HCT116 (cell line): ENCODE data around the gene ATXN1. TPM values are rescaled to one million over a fixed set of nuclear protein-coding genes. Genes with fewer than 3 reads are reported as not detected.

ENCODE experiments used
- ATAC-seq: fragments of 200-7000 bp; cut with Tn5 transposase; 2 replicates; pipeline ENCODE4 v1.9.1; 2020; ENCODE audit warnings: mild to moderate bottlenecking, moderate library complexity
- BruUV-seq: library from RNA; stranded (reverse); fragments of 400-500 nt; replicated peaks from 2 replicates; lab custom pipeline; 2021; lab: Mats Ljungman, UMichigan
- CTCF ChIA-PET: fragments of 300-600 bp; sonication (Branson Sonifier 250); formaldehyde crosslinking; loops from one replicate; lab custom pipeline; 2021; ENCODE audit warnings: antibody characterized with exemption; lab: Charles Lee
- POLR2A ChIA-PET: fragments of 300-600, 350-600 bp; sonication (Branson Sonifier 250); formaldehyde crosslinking; loops from one replicate; lab custom pipeline; 2021; ENCODE audit warnings: antibody characterized with exemption; lab: Charles Lee
- RAD21 ChIA-PET, 2 experiments: fragments of 300-600 bp; sonication (Branson Sonifier 250); formaldehyde crosslinking; loops; one replicate each; lab custom pipeline; 2023; ENCODE audit warnings: low total read pairs in 2 of 2; ENCODE audit not compliant: uncharacterized antibody in 2 of 2, unreplicated experiment in 2 of 2, low non-redundant PET in 1 of 2; lab: Charles Lee
- DNase-seq: peaks from one replicate; pipeline ENCODE4 v3.0.0-alpha.2; 2010; ENCODE audit warnings: low read depth, low spot score
- H2AFZ ChIP-seq: fragments of 200-600 bp; shearing (Covaris generic), sonication (generic); 2 replicates; pipeline ENCODE4 v1.6.1; 2017; ENCODE audit warnings: low read depth, mixed run types, mixed read lengths, antibody characterized with exemption, low read length; ENCODE audit not compliant: poor library complexity, severe bottlenecking
- H3K27ac ChIP-seq: 2 replicates; pipeline ENCODE4 v1.5.1; 2012; ENCODE audit warnings: low read depth, low read length
- H3K27me3 ChIP-seq: fragments of 200-600 bp; sonication (generic); 2 replicates; pipeline ENCODE4 v1.6.1; 2016; ENCODE audit warnings: mixed run types, low read length, mixed read lengths; ENCODE audit not compliant: insufficient read depth
- H3K36me3 ChIP-seq, 2 experiments: fragments of 200-500 bp in 1 of 2; fragments of 200-600 bp in 1 of 2; sonication (Bioruptor generic) in 1 of 2; sonication (generic) in 1 of 2; 2 replicates each; pipeline versions ENCODE4 v1.5.1 to v1.6.1; 2014 to 2016; ENCODE audit warnings: low read length in 2 of 2, inconsistent platforms in 1 of 2, mixed read lengths in 1 of 2, mixed run types in 1 of 2; ENCODE audit not compliant: insufficient read depth in 2 of 2, control insufficient read depth in 1 of 2
- H3K4me1 ChIP-seq, 2 experiments: fragments of 200-600 bp in 1 of 2; sonication (generic) in 1 of 2; 2 replicates each; pipeline versions ENCODE4 v1.5.1 to v1.6.1; 2012 to 2017; ENCODE audit warnings: low read length in 2 of 2, inconsistent platforms in 1 of 2, mild to moderate bottlenecking in 1 of 2, mixed read lengths in 1 of 2, mixed run types in 1 of 2, moderate library complexity in 1 of 2; ENCODE audit not compliant: insufficient read depth in 2 of 2, control insufficient read depth in 1 of 2
- H3K4me2 ChIP-seq: fragments of 200-600 bp; sonication (generic); 2 replicates; pipeline ENCODE4 v1.6.1; 2017; ENCODE audit warnings: mixed run types, low read length, mixed read lengths
- H3K4me3 ChIP-seq, 2 experiments: fragments of 200-600 bp in 1 of 2; sonication (generic) in 1 of 2; replicated peaks in 1 of 2; 2 replicates each; pipeline ENCODE4 v1.5.1; 2011 to 2016; ENCODE audit warnings: low read length in 2 of 2, control low read depth in 1 of 2, low read depth in 1 of 2, mild to moderate bottlenecking in 1 of 2, mixed read lengths in 1 of 2, mixed run types in 1 of 2
- H3K79me2 ChIP-seq: fragments of 200-600 bp; sonication (generic); 2 replicates; pipeline ENCODE4 v1.6.1; 2017; ENCODE audit warnings: mild to moderate bottlenecking, mixed run types, low read length, moderate library complexity, mixed read lengths; ENCODE audit not compliant: insufficient read depth
- H3K9ac ChIP-seq: fragments of 200-600 bp; sonication (generic); 2 replicates; pipeline ENCODE4 v1.6.1; 2016; ENCODE audit warnings: low read length, mixed read lengths
- H3K9me2 ChIP-seq: fragments of 200-600 bp; sonication (generic), shearing (Covaris generic); 2 replicates; pipeline ENCODE4 v1.6.1; 2017; ENCODE audit warnings: mixed run types, mild to moderate bottlenecking, moderate library complexity; ENCODE audit not compliant: insufficient read depth
- H3K9me3 ChIP-seq, 2 experiments: fragments of 200-500 bp in 1 of 2; fragments of 200-600 bp in 1 of 2; sonication (Bioruptor generic) in 1 of 2; sonication (generic) in 1 of 2; 2 replicates each; pipeline ENCODE4 v1.6.1; 2014 to 2017; ENCODE audit warnings: low read length in 2 of 2, mixed read lengths in 2 of 2, inconsistent platforms in 1 of 2, low read depth in 1 of 2, mild to moderate bottlenecking in 1 of 2, mixed run types in 1 of 2, moderate library complexity in 1 of 2; ENCODE audit not compliant: control insufficient read depth in 1 of 2, insufficient read depth in 1 of 2
- H4K20me1 ChIP-seq: fragments of 200-600 bp; sonication (generic), shearing (Covaris generic); 2 replicates; pipeline ENCODE4 v1.6.1; 2017; ENCODE audit warnings: mixed run types, mild to moderate bottlenecking, moderate library complexity; ENCODE audit not compliant: insufficient read depth
- EZH2 ChIP-seq: fragments of 200-600 bp; sonication (generic); IDR thresholded peaks from 2 replicates; pipeline ENCODE4 v1.6.1; 2017; ENCODE audit warnings: antibody characterized with exemption, mixed run types
- FOSL1 ChIP-seq: IDR thresholded peaks from 2 replicates; pipeline ENCODE4 v1.6.1; 2012; ENCODE audit warnings: low read depth
- TCF7L2 ChIP-seq: IDR thresholded peaks from 2 replicates; pipeline ENCODE4 v1.7.0; 2011; ENCODE audit warnings: borderline replicate concordance, inconsistent platforms; ENCODE audit not compliant: insufficient read depth, insufficient read length; ENCODE audit errors: extremely low read depth
- YY1 ChIP-seq: IDR thresholded peaks from 2 replicates; pipeline ENCODE4 v1.6.1; 2011; ENCODE audit warnings: low read length, low read depth, moderate library complexity, mild to moderate bottlenecking; ENCODE audit not compliant: insufficient replicate concordance; ENCODE audit errors: extremely low read depth
- intact Hi-C: fragments of 100-400 bp; cut with micrococcal nuclease; formaldehyde crosslinking; loops from 2 replicates; pipeline ENCODE4 v1.10.0; 2022
- total RNA-seq: library from RNA; stranded (reverse); gene quantifications from one replicate; pipeline ENCODE4 v1.2.1, GENCODE V29; 2021; ENCODE audit not compliant: unreplicated experiment
- TF ChIP-seq, protein P1 (sequence below), 3 experiments: fragments of 200-600 bp in 1 of 3; sonication (generic) in 1 of 3; IDR thresholded peaks in 2 of 3; conservative IDR thresholded peaks in 1 of 3; 2 replicates each; pipeline ENCODE4 v1.5.1; 2012 to 2017; ENCODE audit warnings: low read depth in 2 of 3, low read length in 2 of 3, antibody characterized with exemption in 1 of 3, borderline replicate concordance in 1 of 3, control low read depth in 1 of 3, mild to moderate bottlenecking in 1 of 3, mixed read lengths in 1 of 3, mixed run types in 1 of 3, moderate library complexity in 1 of 3; ENCODE audit not compliant: insufficient read depth in 1 of 3
- TF ChIP-seq, protein P2 (sequence below): IDR thresholded peaks from 2 replicates; pipeline ENCODE4 v1.6.1; 2012; ENCODE audit warnings: low read depth
- TF ChIP-seq, protein P3 (sequence below): IDR thresholded peaks from 2 replicates; pipeline ENCODE4 v1.6.1; 2012

ATXN1 gene
- total RNA-seq, 1 experiment from 2014 or later = 21.0 TPM

GRCh38 chr6:16292942-16293341 lies 468.3 kb downstream of the ATXN1 start:
- no peak overlapping the region for H2AFZ ChIP-seq
- no peaks in the 10 kb centered on the region for H3K4me1 ChIP-seq
- no TSS peak for BruUV-seq
- no peak for TF ChIP-seq EZH2
- TF ChIP-seq YY1 = no peak
- TF ChIP-seq, protein P1, sequence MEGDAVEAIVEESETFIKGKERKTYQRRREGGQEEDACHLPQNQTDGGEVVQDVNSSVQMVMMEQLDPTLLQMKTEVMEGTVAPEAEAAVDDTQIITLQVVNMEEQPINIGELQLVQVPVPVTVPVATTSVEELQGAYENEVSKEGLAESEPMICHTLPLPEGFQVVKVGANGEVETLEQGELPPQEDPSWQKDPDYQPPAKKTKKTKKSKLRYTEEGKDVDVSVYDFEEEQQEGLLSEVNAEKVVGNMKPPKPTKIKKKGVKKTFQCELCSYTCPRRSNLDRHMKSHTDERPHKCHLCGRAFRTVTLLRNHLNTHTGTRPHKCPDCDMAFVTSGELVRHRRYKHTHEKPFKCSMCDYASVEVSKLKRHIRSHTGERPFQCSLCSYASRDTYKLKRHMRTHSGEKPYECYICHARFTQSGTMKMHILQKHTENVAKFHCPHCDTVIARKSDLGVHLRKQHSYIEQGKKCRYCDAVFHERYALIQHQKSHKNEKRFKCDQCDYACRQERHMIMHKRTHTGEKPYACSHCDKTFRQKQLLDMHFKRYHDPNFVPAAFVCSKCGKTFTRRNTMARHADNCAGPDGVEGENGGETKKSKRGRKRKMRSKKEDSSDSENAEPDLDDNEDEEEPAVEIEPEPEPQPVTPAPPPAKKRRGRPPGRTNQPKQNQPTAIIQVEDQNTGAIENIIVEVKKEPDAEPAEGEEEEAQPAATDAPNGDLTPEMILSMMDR (IDR thresholded peaks at IDR 0.05 in 2 of 3, conservative IDR thresholded peaks at IDR 0.05 in 1 of 3; ENCODE audit: borderline replicate concordance in 1 of 3, insufficient read depth in 1 of 3, low read depth in 2 of 3, low read length in 2 of 3) = no peak
- no peak for TF ChIP-seq TCF7L2
- TF ChIP-seq, protein P2, sequence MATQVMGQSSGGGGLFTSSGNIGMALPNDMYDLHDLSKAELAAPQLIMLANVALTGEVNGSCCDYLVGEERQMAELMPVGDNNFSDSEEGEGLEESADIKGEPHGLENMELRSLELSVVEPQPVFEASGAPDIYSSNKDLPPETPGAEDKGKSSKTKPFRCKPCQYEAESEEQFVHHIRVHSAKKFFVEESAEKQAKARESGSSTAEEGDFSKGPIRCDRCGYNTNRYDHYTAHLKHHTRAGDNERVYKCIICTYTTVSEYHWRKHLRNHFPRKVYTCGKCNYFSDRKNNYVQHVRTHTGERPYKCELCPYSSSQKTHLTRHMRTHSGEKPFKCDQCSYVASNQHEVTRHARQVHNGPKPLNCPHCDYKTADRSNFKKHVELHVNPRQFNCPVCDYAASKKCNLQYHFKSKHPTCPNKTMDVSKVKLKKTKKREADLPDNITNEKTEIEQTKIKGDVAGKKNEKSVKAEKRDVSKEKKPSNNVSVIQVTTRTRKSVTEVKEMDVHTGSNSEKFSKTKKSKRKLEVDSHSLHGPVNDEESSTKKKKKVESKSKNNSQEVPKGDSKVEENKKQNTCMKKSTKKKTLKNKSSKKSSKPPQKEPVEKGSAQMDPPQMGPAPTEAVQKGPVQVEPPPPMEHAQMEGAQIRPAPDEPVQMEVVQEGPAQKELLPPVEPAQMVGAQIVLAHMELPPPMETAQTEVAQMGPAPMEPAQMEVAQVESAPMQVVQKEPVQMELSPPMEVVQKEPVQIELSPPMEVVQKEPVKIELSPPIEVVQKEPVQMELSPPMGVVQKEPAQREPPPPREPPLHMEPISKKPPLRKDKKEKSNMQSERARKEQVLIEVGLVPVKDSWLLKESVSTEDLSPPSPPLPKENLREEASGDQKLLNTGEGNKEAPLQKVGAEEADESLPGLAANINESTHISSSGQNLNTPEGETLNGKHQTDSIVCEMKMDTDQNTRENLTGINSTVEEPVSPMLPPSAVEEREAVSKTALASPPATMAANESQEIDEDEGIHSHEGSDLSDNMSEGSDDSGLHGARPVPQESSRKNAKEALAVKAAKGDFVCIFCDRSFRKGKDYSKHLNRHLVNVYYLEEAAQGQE = no peak
- TF ChIP-seq FOSL1 = no peak
- TF ChIP-seq, protein P3, sequence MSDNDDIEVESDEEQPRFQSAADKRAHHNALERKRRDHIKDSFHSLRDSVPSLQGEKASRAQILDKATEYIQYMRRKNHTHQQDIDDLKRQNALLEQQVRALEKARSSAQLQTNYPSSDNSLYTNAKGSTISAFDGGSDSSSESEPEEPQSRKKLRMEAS = no peak
- no peak for DNase-seq
- no peak overlapping the region for H3K9ac ChIP-seq
- H3K4me2 ChIP-seq = no peak overlapping the region
- no peaks in the 10 kb centered on the region for H3K79me2 ChIP-seq
- no peaks in the 10 kb centered on the region for H3K9me3 ChIP-seq
- no peak for ATAC-seq
- no peaks in the 10 kb centered on the region; a peak in 1 of 4 replicates for H3K36me3 ChIP-seq
- ChIA-PET CTCF (interaction anchor here (1.0 kb wide), 1 partner anchor 793 kb away, joined by 4 read pairs; no protein-coding TSS in a partner anchor), POLR2A (no interaction called here), RAD21 (no interaction called here)
- no peak overlapping the region for H3K4me3 ChIP-seq
- H3K27ac ChIP-seq = no peak overlapping the region
- H3K9me2 ChIP-seq = no peaks in the 10 kb centered on the region
- H3K27me3 ChIP-seq = no peaks in the 10 kb centered on the region
- no peaks in the 10 kb centered on the region for H4K20me1 ChIP-seq
- intact Hi-C loops = no loop called here
